MM.1S (cell line): ENCODE results near the gene SERPINA9.

Experiments
- DNase-seq: peaks from one replicate; pipeline ENCODE4 v3.0.0-alpha.2; 2015
- H2AFZ ChIP-seq: fragments of 300-600 bp; sonication (generic); 2 replicates; pipeline ENCODE4 v1.6.0; 2016; ENCODE audit warnings: antibody characterized with exemption, low read length
- H3F3A ChIP-seq: fragments of 300-600 bp; sonication (generic); 2 replicates; pipeline ENCODE4 v1.6.1; 2016; ENCODE audit warnings: mild to moderate bottlenecking, antibody characterized with exemption, low read length, moderate library complexity, mixed read lengths; ENCODE audit not compliant: insufficient read depth
- H3K27ac ChIP-seq: fragments of 300-600 bp; sonication (generic); 2 replicates; pipeline ENCODE4 v1.5.1; 2016; ENCODE audit warnings: mild to moderate bottlenecking, low read length
- H3K27me3 ChIP-seq: fragments of 300-600 bp; sonication (generic); replicated peaks from 2 replicates; pipeline ENCODE4 v1.6.0; 2016; ENCODE audit warnings: low read length; ENCODE audit not compliant: insufficient read depth
- H3K36me3 ChIP-seq: fragments of 300-600 bp; sonication (generic); replicated peaks from 2 replicates; pipeline ENCODE4 v1.6.1; 2016; ENCODE audit warnings: mild to moderate bottlenecking, low read length, mixed read lengths; ENCODE audit not compliant: insufficient read depth
- H3K4me1 ChIP-seq: fragments of 300-600 bp; sonication (generic); 2 replicates; pipeline ENCODE4 v1.6.1; 2016; ENCODE audit warnings: low read length, mixed read lengths
- H3K4me2 ChIP-seq: fragments of 300-600 bp; sonication (generic); 2 replicates; pipeline ENCODE4 v1.6.0; 2016; ENCODE audit warnings: low read depth, low read length
- H3K4me3 ChIP-seq: fragments of 300-600 bp; sonication (generic); 2 replicates; pipeline ENCODE4 v1.5.1; 2016; ENCODE audit warnings: low read length, mixed read lengths
- H3K79me2 ChIP-seq: fragments of 300-600 bp; sonication (generic); 2 replicates; pipeline ENCODE4 v1.6.1; 2016; ENCODE audit warnings: mixed run types, low read length, mixed read lengths
- H3K9ac ChIP-seq: fragments of 300-600 bp; sonication (generic); 2 replicates; pipeline ENCODE4 v1.6.1; 2016; ENCODE audit warnings: low read length, mixed read lengths
- H3K9me2 ChIP-seq: fragments of 300-600 bp; sonication (generic); replicated peaks from 2 replicates; pipeline ENCODE4 v1.6.1; 2016; ENCODE audit warnings: mild to moderate bottlenecking, low read length, mixed read lengths; ENCODE audit not compliant: insufficient read depth
- H3K9me3 ChIP-seq: fragments of 300-600 bp; sonication (generic); replicated peaks from 2 replicates; pipeline ENCODE4 v1.6.1; 2016; ENCODE audit warnings: mild to moderate bottlenecking, low read length, mixed read lengths; ENCODE audit not compliant: insufficient read depth
- H4K20me1 ChIP-seq: fragments of 300-600 bp; sonication (generic); 2 replicates; pipeline ENCODE4 v1.6.1; 2016; ENCODE audit warnings: mild to moderate bottlenecking, low read length, moderate library complexity, mixed read lengths; ENCODE audit not compliant: insufficient read depth
- CTCF ChIP-seq: fragments of 300-600 bp; sonication (generic); IDR thresholded peaks from 2 replicates; pipeline ENCODE4 v1.5.1; 2016; ENCODE audit warnings: antibody characterized with exemption, low read length, mixed read lengths
- EZH2 ChIP-seq: fragments of 300-600 bp; sonication (generic); optimal IDR thresholded peaks from 2 replicates; pipeline ENCODE3; 2017; ENCODE audit warnings: low read depth, mild to moderate bottlenecking, antibody characterized with exemption, low read length, mixed read lengths
- EZH2phosphoT487 ChIP-seq: fragments of 300-600 bp; sonication (generic); IDR thresholded peaks from 2 replicates; pipeline ENCODE4 v1.6.1; 2018; ENCODE audit warnings: antibody characterized with exemption, low read length

Gene SERPINA9

GRCh38 chr14:94426526-94426925 lies 49.5 kb downstream of the SERPINA9 start:
- TF ChIP-seq EZH2phosphoT487: no peak
- TF ChIP-seq EZH2: no peak
- no peak for TF ChIP-seq CTCF
- no peak for DNase-seq
- H3K4me2 ChIP-seq: no peak overlapping the region
- no peak overlapping the region for H3K27ac ChIP-seq
- H3K4me1 ChIP-seq: no peaks in the 10 kb centered on the region
- H3K27me3 ChIP-seq: no peaks in the 10 kb centered on the region
- no peaks in the 10 kb centered on the region for H4K20me1 ChIP-seq
- no peak overlapping the region for H3K4me3 ChIP-seq
- H3F3A ChIP-seq: no peaks in the 10 kb centered on the region
- no peaks in the 10 kb centered on the region for H3K79me2 ChIP-seq
- no peak overlapping the region for H2AFZ ChIP-seq
- no peaks in the 10 kb centered on the region for H3K9me2 ChIP-seq
- H3K36me3 ChIP-seq: no peaks in the 10 kb centered on the region
- H3K9ac ChIP-seq: no peak overlapping the region
- H3K9me3 ChIP-seq: no peaks in the 10 kb centered on the region

- H3K36me3 ChIP-seq: no peaks in the 10 kb centered on the region
- no peak for DNase-seq
- H3K79me2 ChIP-seq: no peaks in the 10 kb centered on the region
- H3K9me3 ChIP-seq: no peaks in the 10 kb centered on the region
- TF ChIP-seq EZH2phosphoT487: no peak
- no peak for TF ChIP-seq EZH2
- no peak for TF ChIP-seq CTCF
- no peak overlapping the region for H3K4me2 ChIP-seq
- no peak overlapping the region for H3K4me3 ChIP-seq
- no peaks in the 10 kb centered on the region for H3F3A ChIP-seq
- H3K4me1 ChIP-seq: no peaks in the 10 kb centered on the region
- H4K20me1 ChIP-seq: no peaks in the 10 kb centered on the region
- no peak overlapping the region for H3K9ac ChIP-seq
- no peaks in the 10 kb centered on the region for H3K9me2 ChIP-seq
- no peak overlapping the region for H2AFZ ChIP-seq
- no peak overlapping the region for H3K27ac ChIP-seq
- H3K27me3 ChIP-seq: no peaks in the 10 kb centered on the region
Measured at GRCh38 chr14:94424371-94424770, 51.6 kb downstream of the SERPINA9 start.

GRCh38 chr14:94423453-94424056 lies 52.4 kb downstream of the SERPINA9 start:
- H3K4me3 ChIP-seq: no peak overlapping the region
- no peaks in the 10 kb centered on the region for H3K9me3 ChIP-seq
- H3F3A ChIP-seq: no peaks in the 10 kb centered on the region
- no peak overlapping the region for H3K27ac ChIP-seq
- TF ChIP-seq CTCF (peak; percentile 45), EZH2 (no peak)
- no peaks in the 10 kb centered on the region for H3K27me3 ChIP-seq
- H3K4me1 ChIP-seq: no peaks in the 10 kb centered on the region
- no peaks in the 10 kb centered on the region for H4K20me1 ChIP-seq
- H3K79me2 ChIP-seq: no peaks in the 10 kb centered on the region
- H2AFZ ChIP-seq: no peak overlapping the region
- peak; percentile 25 for DNase-seq
- H3K36me3 ChIP-seq: no peaks in the 10 kb centered on the region
- no peaks in the 10 kb centered on the region for H3K9me2 ChIP-seq
- no peak overlapping the region for H3K4me2 ChIP-seq
- no peak overlapping the region for H3K9ac ChIP-seq
